ENCODE results near the gene NEDD4.
A peak's percentile ranks its signal among the peaks of the same experiment; 100 is the strongest.

The NEDD4 gene

GRCh38 chr15:55820043-55820442 is 173.4 kb downstream of the NEDD4 start:
- Histone ChIP-seq H3K27ac (ENCODE audit: extremely low read depth, low read depth, low read length) (no peak overlapping the region), H3K9me3 (ENCODE audit: control insufficient read depth, insufficient read depth, low read depth, low read length) (no peaks in the 10 kb centered on the region), H3K36me3 (ENCODE audit: control insufficient read depth in 2 of 2, insufficient read depth in 1 of 2, low read length in 2 of 2) (no peaks in the 10 kb centered on the region), H3K4me1 (ENCODE audit: control insufficient read depth, insufficient read depth, low read length) (peaks cover 11% of the 10 kb centered on the region), H3K4me3 (ENCODE audit: low read depth, low read length) (no peak overlapping the region)
- CTCF ChIA-PET, result interaction anchor here (1.3 kb wide), 1 partner anchor 27 kb away, joined by 4 read pairs; no protein-coding TSS in a partner anchor
- TF ChIP-seq ZFHX2 (tag by site-specific recombination; conservative IDR thresholded peaks at IDR 0.05), result no peak
- 0 out of 2 replicates have a peak, but pooled peaks have one; percentile 9 for TF ChIP-seq ZBTB44 (tag by site-specific recombination; IDR thresholded peaks at IDR 0.05)
- no peak for TF ChIP-seq ZNF335 (tag by site-specific recombination; conservative IDR thresholded peaks at IDR 0.05)
- TF ChIP-seq ZBTB8A (tag by site-specific recombination; IDR thresholded peaks at IDR 0.05), result 0 out of 2 replicates have a peak, but pooled peaks have one; percentile 20
- POLR2A ChIA-PET, result no interaction called here

- no peak overlapping the region for H3K4me3 ChIP-seq (ENCODE audit: low read depth, low read length)
- peaks cover 11% of the 10 kb centered on the region for H3K4me1 ChIP-seq (ENCODE audit: control insufficient read depth, insufficient read depth, low read length)
- 0 out of 2 replicates have a peak, but pooled peaks have one; percentile 35 for TF ChIP-seq ZBTB48 (tag by site-specific recombination; IDR thresholded peaks at IDR 0.05)
- TF ChIP-seq PATZ1 (tag by site-specific recombination; IDR thresholded peaks at IDR 0.05), result no peak
- TF ChIP-seq ZBTB10 (tag by site-specific recombination; IDR thresholded peaks at IDR 0.05), result no peak
- ChIA-PET POLR2A (no interaction called here), CTCF (interaction anchor here (0.5 to 1.3 kb wide), 3 partner anchors 28 to 610 kb away, joined by 3 to 4 read pairs (median 4); no protein-coding TSS in a partner anchor)
- H3K9me3 ChIP-seq (ENCODE audit: control insufficient read depth, insufficient read depth, low read depth, low read length), result no peaks in the 10 kb centered on the region
- H3K36me3 ChIP-seq (ENCODE audit: control insufficient read depth in 2 of 2, insufficient read depth in 1 of 2, low read length in 2 of 2), result no peaks in the 10 kb centered on the region
- no peak overlapping the region for H3K27ac ChIP-seq (ENCODE audit: extremely low read depth, low read depth, low read length)
These were observed 173.9 kb downstream of the NEDD4 start for GRCh38 chr15:55819397-55820034.

- H3K27ac ChIP-seq (ENCODE audit: extremely low read depth, low read depth, low read length), result no peak overlapping the region
- POLR2A ChIA-PET, result interaction anchor here (0.6 kb wide), 1 partner anchor 28 kb away, joined by 3 read pairs; no protein-coding TSS in a partner anchor
- TF ChIP-seq ZNF704 (tag by site-specific recombination; IDR thresholded peaks at IDR 0.05), result no peak
- no peak for TF ChIP-seq ZNF157 (tag by site-specific recombination; IDR thresholded peaks at IDR 0.05)
- TF ChIP-seq ZNF629 (tag by site-specific recombination; IDR thresholded peaks at IDR 0.05), result no peak
- TF ChIP-seq ZNF830 (tag by site-specific recombination; IDR thresholded peaks at IDR 0.05; ENCODE audit: low read depth), result no peak
- TF ChIP-seq ZNF311 (tag by site-specific recombination; IDR thresholded peaks at IDR 0.05; ENCODE audit: borderline replicate concordance), result no peak
- TF ChIP-seq ZBTB17 (tag by site-specific recombination; IDR thresholded peaks at IDR 0.05), result 0 out of 2 replicates have a peak, but pooled peaks have one; percentile 19
- peak; percentile 38 for TF ChIP-seq PRDM6 (tag by site-specific recombination; IDR thresholded peaks at IDR 0.05)
These were observed 177.4 kb downstream of the NEDD4 start for GRCh38 chr15:55816017-55816416.

More at GRCh38 chr15:55816017-55816416, 177.4 kb downstream of the NEDD4 start:
- CTCF ChIA-PET, result interaction anchor here (0.7 to 1.2 kb wide), 2 partner anchors 30 to 101 kb away, joined by 3 read pairs; no protein-coding TSS in a partner anchor
- Histone ChIP-seq H3K36me3 (ENCODE audit: control insufficient read depth in 2 of 2, insufficient read depth in 1 of 2, low read length in 2 of 2) (no peaks in the 10 kb centered on the region), H3K4me3 (ENCODE audit: low read depth, low read length) (no peak overlapping the region), H3K9me3 (ENCODE audit: control insufficient read depth, insufficient read depth, low read depth, low read length) (no peaks in the 10 kb centered on the region), H3K4me1 (ENCODE audit: control insufficient read depth, insufficient read depth, low read length) (peaks cover 2% of the 10 kb centered on the region; the same call in 1 of the 2 replicates)
